SK-N-SH treated with all-trans-retinoic acid at 6 μM for 48 hours (cell line): Measurements from ENCODE around the gene NMRK1.

Experiments used
- ATAC-seq: fragments of 200-7000 bp; cut with Tn5 transposase; 3 replicates; pipeline ENCODE4 v1.9.1; 2020; ENCODE audit warnings: mild to moderate bottlenecking, moderate library complexity
- ARNTL ChIP-seq: fragments of 450-650 bp; formaldehyde crosslinking; IDR thresholded peaks from 2 replicates; pipeline ENCODE4 v1.5.0; 2020; ENCODE audit warnings: low read depth, mild to moderate bottlenecking, moderate library complexity, borderline replicate concordance
- BACH2 ChIP-seq: fragments of 250-450 bp; sonication (Bioruptor Pico); IDR thresholded peaks from 2 replicates; pipeline ENCODE4 v1.9.0; 2021; ENCODE audit warnings: mild to moderate bottlenecking, borderline replicate concordance
- CREB5 ChIP-seq: fragments of 250-450 bp; sonication (Bioruptor Pico); IDR thresholded peaks from 2 replicates; pipeline ENCODE4 v1.5.1; 2020; ENCODE audit warnings: low read depth, mild to moderate bottlenecking, moderate library complexity
- CSRNP3 ChIP-seq: fragments of 250-450 bp; sonication (Bioruptor Pico); IDR thresholded peaks from 2 replicates; pipeline ENCODE4 v1.5.1; 2021; ENCODE audit warnings: mild to moderate bottlenecking, moderate library complexity
- ISL1 ChIP-seq: fragments of 250-450 bp; sonication (Bioruptor Pico); IDR thresholded peaks from 2 replicates; pipeline ENCODE4 v2.1.2; 2022; ENCODE audit warnings: mild to moderate bottlenecking, moderate library complexity
- OSR1 ChIP-seq: fragments of 250-450 bp; sonication (Bioruptor Pico); IDR thresholded peaks from 2 replicates; pipeline ENCODE4 v1.8.0; 2022; ENCODE audit warnings: moderate library complexity, mild to moderate bottlenecking, inconsistent platforms
- PATZ1 ChIP-seq: fragments of 250-450 bp; sonication (Bioruptor Pico); IDR thresholded peaks from 2 replicates; pipeline ENCODE4 v1.8.0; 2020; ENCODE audit warnings: mild to moderate bottlenecking, moderate library complexity, borderline replicate concordance
- POU6F1 ChIP-seq: fragments of 250-450 bp; sonication (Bioruptor Pico); IDR thresholded peaks from 2 replicates; pipeline ENCODE4 v1.8.0; 2021; ENCODE audit warnings: low read depth, mild to moderate bottlenecking, moderate library complexity, borderline replicate concordance
- PPARA ChIP-seq: fragments of 250-450 bp; sonication (Bioruptor Pico); IDR thresholded peaks from 2 replicates; pipeline ENCODE4 v1.5.0; 2020; ENCODE audit warnings: mild to moderate bottlenecking, borderline replicate concordance
- RARB ChIP-seq: fragments of 250-450 bp; sonication (Bioruptor Pico); IDR thresholded peaks from 2 replicates; pipeline ENCODE4 v1.8.0; 2021; ENCODE audit warnings: mild to moderate bottlenecking, moderate library complexity
- SNAI2 ChIP-seq: fragments of 250-450 bp; sonication (Bioruptor Pico); IDR thresholded peaks from 2 replicates; pipeline ENCODE4 v1.5.0; 2020; ENCODE audit warnings: mild to moderate bottlenecking, moderate library complexity
- TCF4 ChIP-seq: fragments of 250-450 bp; sonication (Bioruptor Pico); IDR thresholded peaks from 2 replicates; pipeline ENCODE4 v1.8.0; 2021; ENCODE audit warnings: mild to moderate bottlenecking, moderate library complexity, borderline replicate concordance
- TOX ChIP-seq: fragments of 250-450 bp; sonication (Bioruptor Pico); IDR thresholded peaks from 2 replicates; pipeline ENCODE4 v1.8.0; 2021; ENCODE audit warnings: mild to moderate bottlenecking, moderate library complexity, borderline replicate concordance
- TSHZ2 ChIP-seq: fragments of 250-450 bp; sonication (Bioruptor Pico); IDR thresholded peaks from 2 replicates; pipeline ENCODE4 v1.5.0; 2020; ENCODE audit warnings: mild to moderate bottlenecking, moderate library complexity
- ZC3H10 ChIP-seq: fragments of 250-450 bp; sonication (Bioruptor Pico); IDR thresholded peaks from 2 replicates; pipeline ENCODE4 v1.5.1; 2021; ENCODE audit warnings: mild to moderate bottlenecking, moderate library complexity
- ZFP3 ChIP-seq: fragments of 250-450 bp; sonication (Bioruptor Pico); IDR thresholded peaks from 2 replicates; pipeline ENCODE4 v1.5.0; 2020; ENCODE audit warnings: mild to moderate bottlenecking, moderate library complexity
- ZFP30 ChIP-seq: fragments of 450-650 bp; formaldehyde crosslinking; IDR thresholded peaks from 2 replicates; pipeline ENCODE4 v1.5.0; 2022; ENCODE audit warnings: mild to moderate bottlenecking, moderate library complexity
- ZNF565 ChIP-seq: fragments of 450-650 bp; formaldehyde crosslinking; conservative IDR thresholded peaks from 2 replicates; pipeline ENCODE4 v1.5.0; 2020; ENCODE audit warnings: low read depth, mild to moderate bottlenecking, moderate library complexity
- ZNF70 ChIP-seq: fragments of 450-650 bp; formaldehyde crosslinking; IDR thresholded peaks from 2 replicates; pipeline ENCODE4 v1.5.0; 2020; ENCODE audit warnings: mild to moderate bottlenecking, moderate library complexity
- ZNF8 ChIP-seq: fragments of 450-650 bp; formaldehyde crosslinking; IDR thresholded peaks from 2 replicates; pipeline ENCODE4 v1.5.0; 2020; ENCODE audit warnings: mild to moderate bottlenecking, moderate library complexity

NMRK1 gene

GRCh38 chr9:75101004-75101588 lies 13.1 kb upstream of the NMRK1 start:
- ATAC-seq, result no peak
- TF ChIP-seq ZFP30 (CRISPR knock-in tag), result no peak
- no peak for TF ChIP-seq ZNF8 (CRISPR knock-in tag)
- TF ChIP-seq POU6F1 (CRISPR knock-in tag), result no peak
- no peak for TF ChIP-seq PPARA (CRISPR knock-in tag)
- TF ChIP-seq ZNF565, result no peak

GRCh38 chr9:75096796-75097195 lies 8.8 kb upstream of the NMRK1 start:
- TF ChIP-seq ZFP30 (CRISPR knock-in tag), result no peak
- no peak for TF ChIP-seq ZNF8 (CRISPR knock-in tag)
- TF ChIP-seq, all 23 proteins: peak for 0
- ATAC-seq, result peak; percentile 32; the same call in 1 of the 3 replicates

GRCh38 chr9:75092766-75093165 lies 4.8 kb upstream of the NMRK1 start:
- no peak for ATAC-seq
- TF ChIP-seq ZC3H10 (CRISPR knock-in tag), result no peak
- no peak for TF ChIP-seq TSHZ2
- TF ChIP-seq ZNF70 (CRISPR knock-in tag), result no peak
- TF ChIP-seq POU6F1 (CRISPR knock-in tag), result no peak
- no peak for TF ChIP-seq CSRNP3 (CRISPR knock-in tag)
- TF ChIP-seq ISL1, result no peak
- no peak for TF ChIP-seq ZFP3
- no peak for TF ChIP-seq BACH2 (CRISPR knock-in tag)
- no peak for TF ChIP-seq ZNF565
- no peak for TF ChIP-seq OSR1 (CRISPR knock-in tag)
- TF ChIP-seq SNAI2, result no peak
- no peak for TF ChIP-seq PPARA (CRISPR knock-in tag)
- TF ChIP-seq TCF4 (CRISPR knock-in tag), result no peak
- TF ChIP-seq ZFP30 (CRISPR knock-in tag), result no peak
- TF ChIP-seq RARB (CRISPR knock-in tag), result no peak
- TF ChIP-seq TOX (CRISPR knock-in tag), result no peak
- no peak for TF ChIP-seq CREB5 (CRISPR knock-in tag)
- TF ChIP-seq PATZ1, result no peak
- TF ChIP-seq ARNTL (CRISPR knock-in tag), result no peak
